ENCODE data around the gene PLOD2.

Gene PLOD2

DNA sequence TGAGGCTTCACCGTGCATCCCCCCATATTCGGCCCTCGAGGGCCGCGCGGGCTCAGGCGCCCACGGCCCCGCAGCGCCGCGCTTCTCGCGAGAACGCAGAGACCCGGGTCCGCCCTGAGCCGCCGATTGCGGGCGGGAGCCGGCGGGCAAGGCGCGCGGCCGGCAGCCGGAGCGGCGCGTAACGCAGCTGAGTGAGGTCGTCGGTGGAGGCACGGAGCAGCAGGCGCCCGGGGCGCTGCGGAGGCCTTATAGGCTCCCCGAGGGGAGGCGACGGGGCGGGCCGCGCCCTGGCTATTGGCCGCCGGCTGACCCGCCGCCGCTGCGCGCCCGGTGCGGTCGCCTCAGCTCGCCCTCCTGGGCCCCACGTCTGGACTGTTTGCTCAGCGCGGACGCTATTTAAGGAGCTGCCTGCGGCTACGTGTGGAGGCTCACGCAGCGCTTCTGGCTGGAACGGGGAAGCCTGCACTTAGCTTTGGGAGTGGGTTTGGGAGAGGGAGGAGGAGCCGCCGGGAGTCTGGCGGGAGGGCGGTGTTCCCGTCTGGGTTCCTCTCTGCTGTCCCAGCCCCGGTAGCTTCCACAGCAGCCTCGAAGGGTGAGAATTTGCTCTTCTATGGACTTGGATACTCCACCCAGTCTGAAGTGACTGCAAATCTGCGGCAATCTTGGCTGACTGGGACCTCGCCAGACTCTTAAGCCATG, at the start of gene PLOD2:
TSS of gene PLOD2 (minus strand) at position 221 of the 699 bp plus-strand sequence. CDS start at position 26, 195 bp downstream.
- no peak for DNase-seq (ENCODE audit: extremely low read depth in 1 of 2, low read depth in 1 of 2)

GRCh38 chr3:146209371-146209770, 48.4 kb upstream of the PLOD2 start:
- no peak for DNase-seq (ENCODE audit: extremely low read depth in 1 of 2, low read depth in 1 of 2)

DNA sequence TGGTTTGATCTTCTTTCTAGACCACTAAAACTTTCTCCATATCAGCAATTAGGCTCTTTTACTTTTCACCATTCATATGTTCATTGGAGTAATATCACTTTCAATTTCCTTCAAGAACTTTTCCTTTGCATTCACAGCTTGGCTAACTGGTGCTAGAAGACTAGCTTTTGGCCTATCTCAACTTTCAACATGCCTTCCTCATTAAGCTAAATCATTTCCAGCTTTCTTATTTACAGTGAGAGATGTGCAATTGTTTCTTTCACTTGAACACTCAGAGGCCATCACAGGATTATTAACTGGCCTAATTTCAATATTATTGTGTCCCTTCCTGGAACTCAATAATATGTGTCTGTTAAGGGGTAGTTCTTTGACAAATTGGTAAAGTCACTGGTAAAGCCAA, 42.8 kb upstream of the PLOD2 start:
- DNase-seq (ENCODE audit: extremely low read depth in 1 of 2, low read depth in 1 of 2): no peak

- no peak for DNase-seq (ENCODE audit: extremely low read depth in 1 of 2, low read depth in 1 of 2)
These were observed 39.7 kb upstream of the PLOD2 start for GRCh38 chr3:146200461-146201220.

DNA sequence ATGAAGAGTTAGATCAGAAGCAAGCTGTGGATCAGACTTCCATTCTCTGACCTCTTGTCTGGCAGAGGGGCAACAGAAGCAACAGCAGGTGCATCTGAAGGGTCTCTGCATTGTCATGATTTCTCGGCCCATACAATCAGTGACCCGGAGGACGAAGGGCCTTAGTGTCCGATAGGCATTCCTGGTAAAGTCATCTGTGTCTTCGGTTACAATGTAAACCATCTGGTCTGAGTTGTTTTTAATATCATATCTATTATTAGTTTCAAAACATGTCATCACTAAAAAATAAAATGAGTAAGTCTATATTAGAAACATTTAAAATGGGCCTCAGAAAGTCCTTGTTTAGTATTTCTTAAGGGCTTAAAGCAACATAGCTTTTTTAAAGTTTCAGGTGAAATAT, 38.8 kb upstream of the PLOD2 start:
- no peak for DNase-seq (ENCODE audit: extremely low read depth in 1 of 2, low read depth in 1 of 2)

DNA sequence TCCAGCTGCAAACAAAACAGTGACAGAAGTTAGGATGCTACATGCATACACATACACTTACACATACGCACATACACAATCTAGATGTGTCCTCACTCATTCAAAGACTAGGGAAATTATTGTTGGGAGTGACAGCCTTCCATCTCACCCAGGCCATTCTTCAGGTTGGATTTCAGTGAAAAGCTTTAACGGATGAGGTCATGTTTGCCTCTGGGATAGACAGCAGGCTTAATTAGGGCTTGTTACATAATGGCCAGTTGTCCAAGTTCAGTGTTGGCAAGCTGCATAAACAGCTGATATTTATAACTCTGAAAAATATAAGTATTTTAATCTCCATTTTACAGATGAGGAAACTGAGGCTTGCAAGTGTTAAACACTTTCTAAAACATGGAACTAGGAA, 35.8 kb upstream of the PLOD2 start:
- DNase-seq (ENCODE audit: extremely low read depth in 1 of 2, low read depth in 1 of 2): no peak

- no peak for DNase-seq (ENCODE audit: extremely low read depth in 1 of 2, low read depth in 1 of 2)
These were observed 34.6 kb upstream of the PLOD2 start for GRCh38 chr3:146195605-146196004.

DNA sequence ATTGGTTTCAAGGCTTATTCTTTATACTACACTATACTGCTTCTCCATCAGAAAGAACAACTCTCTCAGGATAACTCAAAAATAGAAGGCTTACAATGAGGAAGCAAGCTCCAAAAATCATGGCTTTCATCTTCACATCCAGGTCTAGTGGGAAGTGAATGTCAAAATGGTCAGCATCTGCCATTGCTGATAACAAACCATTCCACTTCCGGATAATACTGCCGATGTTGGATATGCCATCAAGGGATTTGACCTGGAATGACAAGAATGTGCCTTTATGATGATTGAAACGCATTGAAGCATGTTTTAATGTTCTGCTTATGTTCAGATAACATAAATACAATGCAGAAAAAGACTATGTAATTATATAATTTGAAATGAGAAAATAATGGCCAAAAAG, 34.0 kb upstream of the PLOD2 start:
- DNase-seq (ENCODE audit: extremely low read depth in 1 of 2, low read depth in 1 of 2): no peak

- no peak for DNase-seq (ENCODE audit: extremely low read depth in 1 of 2, low read depth in 1 of 2)
These were observed 30.1 kb upstream of the PLOD2 start for GRCh38 chr3:146191051-146191450.

- DNase-seq (ENCODE audit: extremely low read depth in 1 of 2, low read depth in 1 of 2): no peak
These were observed 28.7 kb upstream of the PLOD2 start for GRCh38 chr3:146189519-146190173.

DNA sequence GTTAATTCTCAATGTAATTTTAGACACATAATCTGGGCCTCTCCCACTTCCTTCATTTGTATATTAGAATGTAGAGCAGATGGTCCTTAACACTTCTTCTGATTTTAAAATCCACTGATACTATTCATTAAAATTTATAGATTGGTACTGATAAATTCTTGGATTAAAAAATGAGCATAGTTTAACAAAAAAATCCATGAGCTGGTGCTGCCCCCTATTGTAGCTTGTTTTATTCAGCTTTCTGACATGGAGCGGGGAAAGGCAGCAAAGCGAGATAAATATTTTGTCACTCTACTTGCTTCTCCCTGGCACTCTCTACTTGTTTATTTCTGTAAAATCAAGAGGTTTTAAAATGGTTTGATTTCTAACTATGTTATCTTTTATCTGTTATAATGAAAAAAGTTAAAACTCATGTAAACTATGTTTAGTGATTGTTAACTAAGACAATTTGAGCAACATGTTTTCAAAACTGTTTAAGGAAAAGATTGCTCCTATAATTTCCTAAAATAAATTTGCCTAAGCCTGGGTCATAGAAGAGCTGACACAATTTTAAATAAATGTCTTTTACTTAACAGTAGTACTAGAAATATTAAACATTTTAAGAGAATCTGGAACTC, 26.5 kb upstream of the PLOD2 start:
- DNase-seq (ENCODE audit: extremely low read depth in 1 of 2, low read depth in 1 of 2): no peak

- DNase-seq (ENCODE audit: extremely low read depth in 1 of 2, low read depth in 1 of 2): no peak
These were observed 23.4 kb upstream of the PLOD2 start for GRCh38 chr3:146184241-146185015.

GRCh38 chr3:146181216-146181615, 20.2 kb upstream of the PLOD2 start:
- DNase-seq (ENCODE audit: extremely low read depth in 1 of 2, low read depth in 1 of 2): no peak

GRCh38 chr3:146180376-146180775, 19.4 kb upstream of the PLOD2 start:
- DNase-seq (ENCODE audit: extremely low read depth in 1 of 2, low read depth in 1 of 2): no peak

GRCh38 chr3:146178006-146178689, 17.2 kb upstream of the PLOD2 start:
- no peak for DNase-seq (ENCODE audit: extremely low read depth in 1 of 2, low read depth in 1 of 2)

GRCh38 chr3:146177519-146177918, 16.5 kb upstream of the PLOD2 start:
- no peak for DNase-seq (ENCODE audit: extremely low read depth in 1 of 2, low read depth in 1 of 2)

DNA sequence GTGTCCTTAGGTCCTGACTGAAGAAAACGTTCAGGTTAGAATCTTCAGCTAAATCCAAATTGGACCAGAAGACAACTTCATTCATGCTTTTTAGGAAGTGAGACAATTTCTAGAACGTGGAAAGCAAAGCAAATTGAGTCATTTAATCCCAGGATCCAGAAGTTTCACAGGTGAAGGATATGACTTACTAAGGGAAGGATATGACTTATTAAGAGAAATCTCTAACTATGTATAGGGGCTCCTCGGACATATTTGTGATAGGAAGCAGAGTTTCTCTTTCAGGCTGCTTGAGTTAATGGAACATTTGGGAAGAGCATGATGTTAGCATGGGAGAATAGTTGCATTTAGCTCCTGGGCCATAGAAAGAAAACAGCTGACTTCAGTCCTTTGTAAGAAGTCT, 16.1 kb upstream of the PLOD2 start:
- DNase-seq (ENCODE audit: extremely low read depth in 1 of 2, low read depth in 1 of 2): no peak

DNA sequence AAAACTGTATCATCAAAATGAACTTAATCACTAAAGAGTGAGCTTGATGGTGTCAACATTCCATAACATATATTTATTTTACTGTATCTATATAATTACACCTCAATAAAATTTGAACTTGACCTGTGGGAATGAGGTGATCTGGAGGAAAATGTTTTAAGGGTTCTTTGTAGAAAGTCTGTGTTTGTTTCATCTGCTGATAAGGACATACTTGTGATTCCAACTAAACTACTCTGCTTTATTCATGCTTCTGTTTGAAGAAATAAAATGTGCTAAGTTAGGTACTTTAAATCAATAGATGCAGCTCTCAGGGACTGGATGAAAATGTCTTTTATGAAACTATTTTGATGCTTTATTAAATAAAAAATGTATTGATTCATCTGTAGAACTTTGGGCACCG, 11.6 kb upstream of the PLOD2 start:
- no peak for DNase-seq (ENCODE audit: extremely low read depth in 1 of 2, low read depth in 1 of 2)

DNA sequence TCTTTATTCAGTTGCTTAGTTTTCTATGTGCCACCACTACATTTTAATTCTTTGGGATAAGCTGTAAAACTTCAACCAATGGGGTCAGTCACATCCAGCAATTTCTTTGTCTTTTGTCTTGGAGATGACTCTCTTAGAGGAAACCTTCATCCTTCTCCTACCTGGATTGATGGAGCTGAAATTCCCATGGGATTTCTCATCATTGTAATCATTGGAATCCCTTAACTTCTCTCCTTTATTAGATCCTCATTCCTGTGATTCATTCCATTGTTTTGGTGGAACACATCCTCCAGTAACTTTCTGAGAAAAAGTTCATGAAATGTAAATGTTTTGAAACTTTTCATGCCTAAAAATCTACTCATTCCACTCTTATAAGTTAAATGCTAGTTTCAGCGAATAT, 9.6 kb upstream of the PLOD2 start:
- no peak for DNase-seq (ENCODE audit: extremely low read depth in 1 of 2, low read depth in 1 of 2)

- DNase-seq (ENCODE audit: extremely low read depth in 1 of 2, low read depth in 1 of 2): no peak
These were observed 8.9 kb upstream of the PLOD2 start for GRCh38 chr3:146169891-146170290.

All from stimulated activated CD8-positive, alpha-beta memory T cell treated with anti-CD3 and anti-CD28 coated beads, Interleukin-7, amount 100 ng/mL, for 48 hours (primary cell).